Endothelial cell of umbilical vein (primary cell): ENCODE results near the gene RSPH6A.

ENCODE experiments used
- CTCF ChIP-seq, 2 donors: IDR thresholded peaks; 1 replicate in 1 of 2; 2 replicates in 1 of 2; pipeline ENCODE4 v1.5.1; 2011; ENCODE audit warnings: low read length in 2 of 2, mild to moderate bottlenecking in 2 of 2, moderate library complexity in 2 of 2, control low read depth in 1 of 2, inconsistent platforms in 1 of 2, low read depth in 1 of 2; ENCODE audit not compliant: insufficient read depth in 1 of 2; ENCODE audit errors: extremely low read depth in 1 of 2
- GATA2 ChIP-seq: IDR thresholded peaks from 2 replicates; pipeline ENCODE4 v1.7.0; 2011; ENCODE audit warnings: low read depth, mild to moderate bottlenecking, moderate library complexity, mixed read lengths, low read length; ENCODE audit not compliant: insufficient read length, insufficient read depth

- TF ChIP-seq CTCF (IDR thresholded peaks at IDR 0.05; ENCODE audit: extremely low read depth in 1 of 2, insufficient read depth in 1 of 2, low read depth in 1 of 2, low read length in 2 of 2) (no peak), GATA2 (no peak)
These were observed 8.1 kb upstream of the RSPH6A start for GRCh38 chr19:45823182-45823581.
